GM12801 (cell line): ENCODE results near the gene SORCS2.

Source experiments
- CTCF ChIP-seq: IDR thresholded peaks from one replicate; pipeline ENCODE4 v1.5.1; 2011; ENCODE audit warnings: control low read depth; ENCODE audit not compliant: insufficient read length; ENCODE audit errors: extremely low read depth

Gene SORCS2

DNA sequence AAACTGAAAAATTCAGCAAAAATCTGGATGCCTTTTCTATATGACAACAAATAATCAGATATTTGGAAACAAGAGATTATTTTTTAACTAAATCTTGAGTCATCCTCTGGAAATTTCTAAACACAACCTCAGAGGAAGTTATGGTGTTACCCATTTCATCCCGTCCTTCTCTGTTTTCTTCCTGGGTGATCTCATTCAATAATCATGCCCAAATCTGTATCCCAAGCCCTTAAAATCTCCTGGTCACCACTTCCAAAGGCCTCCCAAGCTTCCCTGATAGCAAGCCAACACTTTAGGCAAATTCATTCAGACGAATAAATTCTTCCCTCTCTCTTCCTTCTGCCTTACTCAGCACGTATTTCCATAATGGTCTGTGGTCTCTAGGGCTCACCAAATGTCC is 9.7 kb upstream of the SORCS2 start:
- no peak for TF ChIP-seq CTCF

- no peak for TF ChIP-seq CTCF
Measured at GRCh38 chr4:7183161-7183560, 9.2 kb upstream of the SORCS2 start.

GRCh38 chr4:7183780-7184460 is 8.4 kb upstream of the SORCS2 start:
- TF ChIP-seq CTCF = no peak

- TF ChIP-seq CTCF = no peak
Measured at GRCh38 chr4:7185487-7186030, 6.8 kb upstream of the SORCS2 start.

DNA sequence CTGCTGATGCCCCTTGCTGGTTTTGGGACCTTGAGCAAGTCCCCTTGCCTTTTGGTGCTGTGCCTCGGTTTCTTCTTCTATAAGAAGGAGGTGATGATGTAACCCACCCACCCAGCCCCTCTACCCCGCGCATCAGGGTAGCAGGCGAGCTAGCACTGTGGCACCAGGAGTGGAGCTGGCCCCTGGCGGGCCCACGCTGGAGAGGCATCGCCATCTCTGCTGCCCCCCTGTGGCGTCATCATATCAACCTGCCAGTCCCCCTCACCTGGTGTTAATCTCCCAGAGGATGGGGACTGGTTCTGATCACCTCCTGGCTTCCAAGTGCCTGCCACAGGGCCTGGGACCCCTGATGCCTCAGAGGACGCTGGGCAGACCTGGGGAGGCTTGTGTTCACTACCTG is 6.3 kb upstream of the SORCS2 start:
- TF ChIP-seq CTCF = no peak

GRCh38 chr4:7186516-7187167 is 5.7 kb upstream of the SORCS2 start:
- no peak for TF ChIP-seq CTCF

GRCh38 chr4:7187168-7187535 is 5.2 kb upstream of the SORCS2 start:
- TF ChIP-seq CTCF = no peak
